HepG2 (cell line): ENCODE results near the gene SIK3. TPM values are rescaled to one million over a fixed set of nuclear protein-coding genes. Genes with fewer than 3 reads are reported as not detected.

ENCODE experiments used
- ARID5B ChIP-seq: IDR thresholded peaks from 2 replicates; pipeline ENCODE4 v1.4.0; 2020; ENCODE audit warnings: mild to moderate bottlenecking, missing genetic modification reagents
- BCLAF1 ChIP-seq: fragments of 450-650 bp; IDR thresholded peaks from 2 replicates; pipeline ENCODE4 v1.6.1; 2017; ENCODE audit warnings: mild to moderate bottlenecking
- FOXO4 ChIP-seq: sonication (generic); formaldehyde crosslinking; conservative IDR thresholded peaks from 2 replicates; pipeline ENCODE4 v1.8.1; 2023; ENCODE audit warnings: missing genetic modification reagents
- HINFP ChIP-seq: sonication (generic); formaldehyde crosslinking; IDR thresholded peaks from 2 replicates; pipeline ENCODE4 v1.4.0; 2020; ENCODE audit warnings: low read depth, mild to moderate bottlenecking, missing genetic modification reagents
- PBX3 ChIP-seq: sonication (generic); formaldehyde crosslinking; IDR thresholded peaks from 2 replicates; pipeline ENCODE4 v1.8.1; 2023; ENCODE audit warnings: missing genetic modification reagents, inconsistent platforms, borderline replicate concordance
- RARG ChIP-seq: sonication (generic); formaldehyde crosslinking; IDR thresholded peaks from 2 replicates; pipeline ENCODE4 v1.4.0; 2020; ENCODE audit warnings: low read depth, mild to moderate bottlenecking, missing genetic modification reagents
- SKI ChIP-seq: fragments of 450-650 bp; IDR thresholded peaks from one replicate; pipeline ENCODE4 v1.6.1; 2018; ENCODE audit warnings: mild to moderate bottlenecking; ENCODE audit not compliant: partially characterized antibody
- SYNCRIP ChIP-seq: fragments of 200-400 bp; formaldehyde crosslinking; IDR thresholded peaks from 2 replicates; pipeline ENCODE4 v1.6.1; 2018; ENCODE audit warnings: mild to moderate bottlenecking, low read depth, low read length; ENCODE audit not compliant: insufficient read depth
- TEAD2 ChIP-seq: sonication (generic); formaldehyde crosslinking; IDR thresholded peaks from 2 replicates; pipeline ENCODE4 v1.9.0; 2021; ENCODE audit warnings: missing genetic modification reagents
- THAP11 ChIP-seq: IDR thresholded peaks from 2 replicates; pipeline ENCODE4 v1.6.1; 2016; ENCODE audit warnings: missing biosample characterization, missing genetic modification reagents
- YEATS4 ChIP-seq: sonication (generic); formaldehyde crosslinking; IDR thresholded peaks from 2 replicates; pipeline ENCODE4 v1.4.0; 2020; ENCODE audit warnings: missing genetic modification reagents, borderline replicate concordance
- ZBTB25 ChIP-seq: IDR thresholded peaks from 2 replicates; pipeline ENCODE4 v1.6.1; 2018; ENCODE audit warnings: missing genetic modification reagents
- ZBTB38 ChIP-seq: sonication (generic); formaldehyde crosslinking; IDR thresholded peaks from 2 replicates; pipeline ENCODE4 v1.5.1; 2020; ENCODE audit warnings: mild to moderate bottlenecking, missing genetic modification reagents
- ZC3H4 ChIP-seq: sonication (generic); formaldehyde crosslinking; IDR thresholded peaks from 2 replicates; pipeline ENCODE4 v1.4.0; 2020; ENCODE audit warnings: missing genetic modification reagents, borderline replicate concordance
- ZNF33B ChIP-seq: sonication (generic); formaldehyde crosslinking; IDR thresholded peaks from 2 replicates; pipeline ENCODE4 v1.5.1; 2020; ENCODE audit warnings: mild to moderate bottlenecking, missing genetic modification reagents
- ZNF737 ChIP-seq: sonication (generic); formaldehyde crosslinking; IDR thresholded peaks from 2 replicates; pipeline ENCODE4 v1.5.0; 2020; ENCODE audit warnings: missing genetic modification reagents, mild to moderate bottlenecking, borderline replicate concordance
- ZNF768 ChIP-seq: sonication (generic); formaldehyde crosslinking; IDR thresholded peaks from 2 replicates; pipeline ENCODE4 v1.4.0; 2020; ENCODE audit warnings: missing genetic modification reagents
- polyA plus RNA-seq, 8 experiments: library from polyadenylated mRNA; depleted of rRNA in 3 of 8; stranded (reverse) in 7 of 8; unstranded in 1 of 8; fragments of >200 nt; fragmentation: Illumina TruSeq in 4 of 8; extraction: Trizol in 4 of 8; gene quantifications; 2 replicates each; pipeline versions ENCODE4 v1.2.1 to v1.2.3, GENCODE V29; 2011 to 2016; ENCODE audit warnings: low read depth in 4 of 8, missing spikeins in 1 of 8, mixed read lengths in 1 of 8; ENCODE audit not compliant: insufficient read depth in 1 of 8
- total RNA-seq, 5 experiments: library from RNA; depleted of rRNA; stranded (reverse); fragments of >200 nt; fragmentation: Illumina TruSeq; extraction: Trizol; gene quantifications; 2 replicates each; pipeline ENCODE4 v1.2.3, GENCODE V29; 2016; ENCODE audit warnings: low read depth in 1 of 5

SIK3 gene
- total and polyA plus RNA-seq, 2 of the 13 experiments (the other 11 are each of a cell fraction or from before 2014, with no cell fraction given) = 5.7 to 9.8 TPM

GRCh38 chr11:116826751-116827431 lies 271.3 kb downstream of the SIK3 start (continued):
- TF ChIP-seq ARID5B (CRISPR knock-in tag) = peak; percentile 95
- no peak for TF ChIP-seq PBX3 (CRISPR knock-in tag)
- no peak for TF ChIP-seq ZNF33B
- no peak for TF ChIP-seq ZNF768 (CRISPR knock-in tag)
- peak; percentile 80 for TF ChIP-seq YEATS4 (CRISPR knock-in tag)
- peak; percentile 90 for TF ChIP-seq SKI
- no peak; the same call in 1 of the 2 replicates for TF ChIP-seq ZNF737
- TF ChIP-seq THAP11 = peak; percentile 69; the same call in 1 of the 2 replicates
- peak; percentile 82 for TF ChIP-seq ZBTB38 (CRISPR knock-in tag)
- no peak for TF ChIP-seq BCLAF1
- no peak for TF ChIP-seq RARG (CRISPR knock-in tag)
- 0 out of 2 replicates have a peak, but pooled peaks have one; percentile 49 for TF ChIP-seq ZBTB25 (CRISPR knock-in tag)
- TF ChIP-seq ZC3H4 = no peak
- no peak for TF ChIP-seq FOXO4 (CRISPR knock-in tag)
- TF ChIP-seq HINFP = no peak
- TF ChIP-seq SYNCRIP = no peak
- no peak for TF ChIP-seq TEAD2 (CRISPR knock-in tag)
